HG02852 (cell line): ENCODE results near the gene CYGB.
"Not testable (repeated sequence)": the region's sequence is repeated elsewhere in the genome, so short reads cannot be mapped to it uniquely, and the experiment has no call there.

Experiments
- ATAC-seq: cut with Tn5 transposase; IDR thresholded peaks from one replicate; pipeline ENCODE4 v1.9.1; 2021; ENCODE audit warnings: mild to moderate bottlenecking, moderate library complexity; ENCODE audit not compliant: unreplicated experiment

CYGB gene

GRCh38 chr17:76567634-76568432, 30.3 kb upstream of the CYGB start:
- ATAC-seq, result no peak

GRCh38 chr17:76566988-76567431, 29.5 kb upstream of the CYGB start:
- no peak for ATAC-seq

DNA sequence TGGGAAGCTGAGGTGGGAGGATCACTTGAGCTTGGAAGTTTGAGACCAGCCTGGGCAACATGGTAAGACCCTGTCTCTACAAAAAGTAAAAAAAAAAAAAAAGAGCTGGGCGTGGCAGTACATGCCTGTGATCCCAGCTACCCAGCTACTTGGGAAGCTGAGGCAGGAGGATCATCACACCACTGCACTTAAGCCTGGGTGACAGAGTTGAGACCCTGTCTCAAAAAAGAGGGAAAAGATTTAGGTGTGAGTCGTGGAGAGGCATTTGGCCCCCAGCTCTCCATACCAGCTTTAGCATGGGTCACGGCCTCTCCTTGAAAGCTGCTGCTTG, 29.1 kb upstream of the CYGB start:
- ATAC-seq, result no peak

GRCh38 chr17:76565728-76566612, 28.5 kb upstream of the CYGB start:
- ATAC-seq, result no peak

- ATAC-seq, result not testable (repeated sequence)
These were observed 27.6 kb upstream of the CYGB start for GRCh38 chr17:76564991-76565727.

- not testable (repeated sequence) for ATAC-seq
These were observed 25.9 kb upstream of the CYGB start for GRCh38 chr17:76563359-76563758.

GRCh38 chr17:76562734-76563148, 25.2 kb upstream of the CYGB start:
- no peak for ATAC-seq

DNA sequence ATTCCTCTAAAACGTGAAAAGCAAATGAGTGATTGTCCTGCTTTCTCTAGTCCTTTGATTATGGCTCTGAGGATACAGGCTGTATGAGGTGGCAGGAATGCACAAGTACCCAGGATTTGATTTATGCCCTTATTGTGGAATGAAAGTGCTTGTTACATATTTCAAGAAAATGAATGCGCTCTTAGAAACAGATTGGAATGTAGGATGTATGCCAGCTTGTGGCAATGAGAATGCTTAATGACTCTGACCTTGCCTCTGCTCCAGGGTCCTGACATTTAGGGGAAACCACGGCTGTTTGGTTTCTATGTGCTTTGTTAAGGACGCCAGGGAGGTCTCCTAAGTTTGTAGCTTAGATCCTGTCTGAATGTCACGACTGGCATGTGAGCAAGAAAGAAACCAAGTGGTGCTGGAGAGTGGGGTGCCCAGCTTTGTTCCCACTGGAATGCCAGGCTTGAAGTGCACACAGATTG, 24.3 kb upstream of the CYGB start:
- no peak for ATAC-seq

DNA sequence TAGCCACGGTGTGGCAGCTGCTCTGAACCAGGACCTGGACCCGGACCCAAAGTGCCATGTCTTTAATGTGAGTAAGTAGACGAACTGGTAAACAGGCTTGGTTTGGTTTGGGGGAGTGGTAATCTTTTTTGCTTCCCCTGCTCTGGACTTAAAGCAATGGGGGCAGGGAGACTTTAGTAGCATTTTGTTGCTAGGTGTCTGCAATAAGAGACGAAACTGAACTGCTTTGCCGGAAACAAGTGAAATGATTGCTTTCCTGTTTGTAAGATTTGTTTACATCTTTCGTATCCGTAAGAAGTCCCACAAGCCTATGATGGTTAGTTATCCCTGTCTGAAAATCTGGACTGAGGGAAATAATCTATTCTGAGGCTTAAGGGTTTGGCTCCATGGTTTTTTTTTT, 23.8 kb upstream of the CYGB start:
- no peak for ATAC-seq

DNA sequence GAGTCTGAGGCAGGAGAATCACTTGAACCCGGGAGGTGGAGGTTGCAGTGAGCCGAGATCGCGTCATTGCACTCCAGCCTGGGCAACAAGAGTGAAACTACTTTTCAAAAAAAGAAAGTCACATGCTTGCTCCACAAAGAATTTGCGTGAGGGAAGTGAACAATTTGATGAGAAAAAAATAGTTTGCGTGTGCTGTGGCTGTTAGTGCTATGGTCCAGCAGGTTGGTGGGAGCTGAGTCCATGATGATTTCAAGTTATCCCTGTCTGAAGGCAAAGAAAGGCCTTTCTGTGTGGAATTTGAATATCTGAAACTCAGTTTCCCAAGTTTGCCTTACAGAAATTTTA, 23.3 kb upstream of the CYGB start:
- ATAC-seq, result no peak

GRCh38 chr17:76560036-76560876, 22.7 kb upstream of the CYGB start:
- no peak for ATAC-seq

DNA sequence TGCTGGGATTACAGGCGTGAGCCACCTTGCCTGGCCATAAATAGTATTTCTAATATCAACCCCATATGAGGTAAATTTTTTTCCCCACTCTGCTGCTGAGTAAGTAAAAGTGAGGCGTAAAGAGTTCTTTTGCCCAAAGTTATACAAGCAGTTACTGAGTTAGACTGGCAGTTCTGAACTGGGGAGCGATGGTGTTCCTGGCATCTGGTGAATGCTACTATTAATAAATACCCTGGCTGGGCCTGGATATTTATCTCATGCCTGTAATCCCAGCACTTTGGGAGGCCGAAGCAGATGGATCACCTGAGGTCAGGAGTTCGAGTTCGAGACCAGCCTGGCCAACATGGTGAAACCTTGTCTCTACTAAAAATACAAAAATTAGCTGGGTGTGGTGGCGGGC, 22.0 kb upstream of the CYGB start:
- ATAC-seq, result not testable (repeated sequence)

- no peak for ATAC-seq
These were observed 20.9 kb upstream of the CYGB start for GRCh38 chr17:76558198-76559095.

DNA sequence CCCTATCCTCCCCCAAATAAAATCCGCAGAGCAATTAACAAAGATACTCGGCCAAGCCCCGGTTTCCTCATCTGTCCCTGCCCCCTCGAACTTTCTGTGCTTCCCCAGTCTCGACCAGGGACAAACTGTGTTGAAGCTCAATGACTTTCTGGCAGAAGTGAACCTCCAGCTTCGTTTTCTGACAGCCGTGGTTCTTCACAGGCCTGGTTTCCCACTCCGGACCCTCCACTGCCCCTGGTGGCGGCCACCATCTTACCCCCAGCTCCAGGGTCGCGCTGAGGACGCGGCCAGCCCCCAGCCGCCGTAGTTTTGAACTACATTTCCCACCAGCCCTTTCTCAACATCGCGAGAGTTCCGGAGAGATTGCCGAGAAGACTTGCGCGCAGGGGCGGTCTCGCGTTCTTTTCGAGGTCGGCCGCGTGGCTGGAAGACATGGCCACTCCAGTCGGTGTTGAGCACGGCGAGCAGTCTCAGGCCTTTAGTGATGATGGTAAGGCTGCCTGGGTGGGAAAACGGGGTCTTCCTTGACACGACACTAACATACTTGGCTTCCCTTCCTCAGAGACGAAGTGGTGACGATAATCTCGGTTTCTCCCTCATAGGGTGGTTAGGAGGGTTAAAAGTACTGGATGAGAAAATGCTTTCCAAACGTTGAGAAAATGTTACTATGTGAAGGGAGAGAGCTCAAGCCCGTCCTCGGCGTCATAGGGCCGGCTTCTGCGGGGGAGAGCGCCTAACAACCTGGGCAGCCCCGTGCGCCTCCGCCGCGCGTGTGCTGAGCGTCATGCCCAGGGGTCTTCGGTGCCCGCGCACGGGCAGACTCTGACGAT, 20.1 kb upstream of the CYGB start:
- peak; percentile 83 for ATAC-seq

- ATAC-seq, result no peak
These were observed 19.4 kb upstream of the CYGB start for GRCh38 chr17:76556765-76557367.

DNA sequence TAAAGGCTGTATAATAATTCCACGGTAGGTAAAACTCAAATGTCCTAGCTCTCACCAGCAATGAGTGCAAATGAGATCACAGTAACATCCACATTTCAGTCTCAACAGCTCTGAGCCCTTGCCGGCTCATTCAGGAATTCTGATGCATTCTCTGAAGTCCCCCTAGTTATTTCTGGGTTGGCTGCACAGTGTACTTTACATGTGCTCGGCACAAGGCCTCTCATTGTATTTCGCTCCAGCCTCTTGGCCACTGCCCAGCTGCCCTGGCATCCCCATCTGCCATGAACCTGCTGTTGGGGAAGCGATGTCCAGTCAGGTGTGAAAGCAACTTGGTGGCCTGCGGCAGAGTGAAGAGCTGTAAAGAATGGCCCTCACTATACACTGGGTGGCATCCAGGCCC, 16.6 kb upstream of the CYGB start:
- ATAC-seq, result no peak

- no peak for ATAC-seq
These were observed 15.8 kb upstream of the CYGB start for GRCh38 chr17:76553178-76553908.
